Activated naive CD4-positive, alpha-beta T cell treated with anti-CD3 and anti-CD28 coated beads for 36 hours (primary cell): ENCODE measurements around the gene KIR3DL2. TPM values are rescaled to one million over a fixed set of nuclear protein-coding genes. Genes with fewer than 3 reads are reported as not detected.
"Not testable (repeated sequence)": the region's sequence is repeated elsewhere in the genome, so short reads cannot be mapped to it uniquely, and the experiment has no call there.

Source experiments
- CTCF ChIA-PET: fragments of 350-600 bp; sonication (Branson Sonifier 250); formaldehyde crosslinking; loops from one replicate; lab custom pipeline; 2021; ENCODE audit warnings: antibody characterized with exemption; lab: Charles Lee
- DNase-seq: peaks from one replicate; pipeline ENCODE4 v3.0.0-alpha.2; 2020
- H3K27ac Mint-ChIP-seq: one replicate; pipeline ENCODE4 v1.8.0; 2021; ENCODE audit warnings: mild to moderate bottlenecking, mixed read lengths
- H3K27me3 Mint-ChIP-seq: one replicate; pipeline ENCODE4 v1.8.0; 2021; ENCODE audit warnings: low read depth, mixed read lengths
- H3K36me3 Mint-ChIP-seq: one replicate; pipeline ENCODE4 v1.8.0; 2021; ENCODE audit warnings: low read depth, mixed read lengths
- H3K4me1 Mint-ChIP-seq: one replicate; pipeline ENCODE4 v1.8.0; 2021; ENCODE audit warnings: low read depth, mixed read lengths
- H3K4me3 Mint-ChIP-seq: one replicate; pipeline ENCODE4 v1.8.0; 2021; ENCODE audit warnings: mild to moderate bottlenecking, moderate library complexity, mixed read lengths
- H3K9me3 Mint-ChIP-seq: one replicate; pipeline ENCODE4 v1.8.0; 2021; ENCODE audit warnings: mixed read lengths
- intact Hi-C: fragments of 100-400 bp; cut with micrococcal nuclease; formaldehyde crosslinking; loops from one replicate; pipeline ENCODE4 v1.15.1; 2023
- total RNA-seq, 2 experiments: library from RNA; stranded (reverse); gene quantifications; one replicate each; pipeline ENCODE4 v1.2.3, GENCODE V29; 2021

Gene KIR3DL2
- total RNA-seq, 2 experiments from 2014 or later: 0.17 TPM; not detected in 1

DNA sequence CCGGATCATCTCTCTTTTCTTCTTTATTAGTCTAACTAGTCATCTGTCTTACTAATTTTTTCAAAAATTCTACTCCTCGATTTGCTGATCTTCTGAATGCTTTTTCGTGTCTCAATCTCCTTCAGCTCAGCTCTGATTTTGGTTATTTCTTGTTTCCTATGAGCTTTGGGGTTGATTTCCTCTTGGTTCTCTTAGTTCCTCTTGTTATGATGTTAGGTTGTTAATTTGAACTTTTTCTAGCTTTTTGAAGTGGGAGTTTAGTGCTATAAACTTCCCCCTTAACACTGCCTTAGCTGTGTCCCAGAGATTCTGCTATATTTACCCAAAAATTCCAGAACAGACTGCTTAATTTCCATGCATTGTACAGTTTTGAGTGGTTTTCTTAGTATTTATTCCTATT is 27.2 kb downstream of the KIR3DL2 start:
- peaks cover 11% of the 10 kb centered on the region for H3K27me3 Mint-ChIP-seq
- intact Hi-C loops: no loop called here
- H3K9me3 Mint-ChIP-seq: no peaks in the 10 kb centered on the region
- H3K27ac Mint-ChIP-seq: no peak overlapping the region
- CTCF ChIA-PET: no interaction called here
- H3K4me1 Mint-ChIP-seq: no peaks in the 10 kb centered on the region
- no peak for DNase-seq
- no peak overlapping the region for H3K4me3 Mint-ChIP-seq
- H3K36me3 Mint-ChIP-seq: no peaks in the 10 kb centered on the region

DNA sequence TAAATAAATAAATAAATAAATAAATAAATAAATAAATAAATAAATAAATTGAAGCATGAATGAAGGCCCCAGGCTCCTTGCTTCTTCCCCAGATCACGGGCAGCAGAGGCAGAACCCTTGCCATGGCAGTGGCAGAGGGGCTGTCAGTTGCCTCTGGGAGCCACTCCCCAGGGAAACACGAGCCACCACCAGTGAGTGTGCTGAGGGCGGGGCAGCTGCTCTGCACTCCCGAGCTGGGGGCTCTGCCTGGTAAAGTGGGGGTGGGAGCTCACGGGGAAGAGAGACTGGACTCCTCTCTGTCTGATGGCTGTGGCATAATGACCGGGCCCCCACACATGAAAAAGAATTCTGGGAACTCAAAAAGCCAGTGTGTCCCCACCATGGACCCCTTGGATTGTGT is 31.6 kb downstream of the KIR3DL2 start:
- H3K36me3 Mint-ChIP-seq: no peaks in the 10 kb centered on the region
- no peaks in the 10 kb centered on the region for H3K9me3 Mint-ChIP-seq
- no peak overlapping the region for H3K27ac Mint-ChIP-seq
- no peak for DNase-seq
- no peak overlapping the region for H3K4me3 Mint-ChIP-seq
- intact Hi-C loops: loop anchor here (5.0 kb wide), 1 partner anchor 280 kb away; no protein-coding TSS in a partner anchor
- no peaks in the 10 kb centered on the region for H3K4me1 Mint-ChIP-seq
- H3K27me3 Mint-ChIP-seq: peaks cover 15% of the 10 kb centered on the region
- CTCF ChIA-PET: interaction anchor here (0.5 to 1.1 kb wide), 3 partner anchors 38 to 256 kb away, joined by 4 to 6 read pairs (median 5); no protein-coding TSS in a partner anchor

DNA sequence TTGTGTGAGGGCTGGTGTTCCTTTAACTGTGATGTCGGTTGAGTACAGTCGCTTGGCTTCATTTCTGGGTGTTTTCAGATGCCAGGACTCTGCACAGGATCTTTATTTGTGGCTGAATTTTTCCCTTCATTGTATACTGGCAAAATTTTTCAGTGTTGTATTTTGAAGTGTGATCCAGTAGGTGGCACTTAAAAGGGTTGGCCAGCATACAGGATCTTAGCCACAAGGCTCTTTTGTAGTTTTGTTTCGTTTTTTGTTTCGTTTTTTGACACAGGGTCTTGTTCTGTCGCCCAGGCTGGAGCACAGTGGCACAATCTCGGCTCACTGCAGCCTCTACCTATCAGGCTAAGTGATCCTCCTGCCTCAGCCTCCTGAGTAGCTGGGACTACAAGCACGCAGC is 32.5 kb downstream of the KIR3DL2 start:
- peaks cover 15% of the 10 kb centered on the region for H3K27me3 Mint-ChIP-seq
- H3K27ac Mint-ChIP-seq: no peak overlapping the region
- CTCF ChIA-PET: no interaction called here
- no peaks in the 10 kb centered on the region for H3K36me3 Mint-ChIP-seq
- H3K4me3 Mint-ChIP-seq: no peak overlapping the region
- DNase-seq: no peak
- H3K9me3 Mint-ChIP-seq: no peaks in the 10 kb centered on the region
- H3K4me1 Mint-ChIP-seq: no peaks in the 10 kb centered on the region
- intact Hi-C loops: loop anchor here (5.0 kb wide), 1 partner anchor 280 kb away; no protein-coding TSS in a partner anchor

DNA sequence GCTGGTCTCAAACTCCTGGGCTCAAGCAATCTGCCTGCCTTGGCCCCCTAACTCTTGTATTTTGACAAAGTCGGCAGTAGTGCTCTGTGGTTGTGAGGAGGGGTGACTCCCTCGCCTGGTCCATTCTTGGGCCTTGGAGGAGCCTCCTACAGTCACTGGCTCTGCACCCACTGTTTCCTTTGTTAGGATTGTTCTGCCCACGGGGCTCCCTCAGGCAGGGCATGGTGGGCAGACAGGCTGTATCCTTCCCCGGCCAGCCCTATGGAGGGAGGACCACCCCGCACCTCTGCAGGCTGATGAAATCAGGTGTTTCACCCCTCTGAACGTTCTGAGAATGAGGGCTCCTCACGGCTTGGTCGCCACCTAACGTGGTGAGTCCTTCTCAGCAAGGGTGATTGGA is 33.0 kb downstream of the KIR3DL2 start:
- no peaks in the 10 kb centered on the region for H3K4me1 Mint-ChIP-seq
- H3K36me3 Mint-ChIP-seq: no peaks in the 10 kb centered on the region
- no peak overlapping the region for H3K4me3 Mint-ChIP-seq
- H3K27ac Mint-ChIP-seq: no peak overlapping the region
- no peaks in the 10 kb centered on the region for H3K9me3 Mint-ChIP-seq
- intact Hi-C loops: loop anchor here (5.0 kb wide), 1 partner anchor 279 kb away; no protein-coding TSS in a partner anchor
- CTCF ChIA-PET: no interaction called here
- peaks cover 15% of the 10 kb centered on the region for H3K27me3 Mint-ChIP-seq
- no peak for DNase-seq

DNA sequence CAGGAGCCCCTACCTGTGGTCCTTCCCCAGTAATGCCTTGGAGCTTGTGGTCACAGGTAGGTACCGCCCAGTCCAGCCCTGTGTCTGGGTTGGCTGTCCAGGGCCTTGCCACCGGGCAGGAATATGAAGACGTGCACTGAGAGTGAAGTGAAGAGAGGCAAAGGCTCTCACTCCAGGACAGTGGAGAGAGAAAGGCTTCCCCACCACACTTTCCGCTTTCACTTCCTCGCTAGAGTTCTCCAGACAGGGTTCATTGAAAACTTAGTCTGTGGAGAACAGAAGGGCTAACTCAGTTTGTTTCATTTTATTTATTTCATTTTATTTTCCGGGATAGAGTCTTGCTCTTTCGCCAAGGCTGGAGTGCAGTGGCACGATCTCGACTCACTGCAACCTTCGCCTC is 38.0 kb downstream of the KIR3DL2 start:
- Mint-ChIP-seq H3K36me3 (no peaks in the 10 kb centered on the region), H3K27ac (no peak overlapping the region), H3K4me1 (no peaks in the 10 kb centered on the region), H3K9me3 (no peaks in the 10 kb centered on the region), H3K4me3 (no peak overlapping the region), H3K27me3 (peaks cover 4% of the 10 kb centered on the region)
- CTCF ChIA-PET: no interaction called here
- intact Hi-C loops: no loop called here
- no peak for DNase-seq

DNA sequence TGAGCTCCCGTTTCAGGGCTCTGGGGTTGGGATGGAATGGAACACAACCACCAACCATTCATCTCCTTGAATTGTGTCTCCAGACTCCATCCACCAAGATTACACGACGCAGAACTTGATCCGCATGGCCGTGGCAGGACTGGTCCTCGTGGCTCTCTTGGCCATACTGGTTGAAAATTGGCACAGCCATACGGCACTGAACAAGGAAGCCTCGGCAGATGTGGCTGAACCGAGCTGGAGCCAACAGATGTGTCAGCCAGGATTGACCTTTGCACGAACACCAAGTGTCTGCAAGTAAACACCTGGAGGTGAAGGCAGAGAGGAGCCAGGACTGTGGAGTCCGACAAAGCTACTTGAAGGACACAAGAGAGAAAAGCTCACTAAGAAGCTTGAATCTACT is 39.3 kb downstream of the KIR3DL2 start:
- H3K4me1 Mint-ChIP-seq: no peaks in the 10 kb centered on the region
- intact Hi-C loops: no loop called here

DNA sequence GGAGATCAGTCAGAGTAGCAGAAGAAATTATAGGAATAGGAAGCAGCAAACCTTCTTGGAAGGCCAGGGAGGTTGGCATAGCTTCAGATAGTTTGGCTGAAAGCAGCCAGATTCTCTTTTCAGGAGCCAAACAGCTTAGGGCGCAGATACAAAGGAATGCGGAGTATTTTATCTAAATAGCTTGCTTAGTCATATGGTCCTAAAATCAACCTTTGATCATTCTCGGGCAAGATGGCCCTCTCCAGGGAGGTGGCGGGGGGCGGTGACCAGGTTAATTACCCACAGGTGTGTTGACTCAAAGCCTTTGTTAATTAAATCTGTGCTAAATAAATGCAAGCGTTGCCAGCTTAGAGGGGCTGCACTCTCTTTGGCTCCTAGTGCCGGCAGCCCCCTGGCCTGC is 43.2 kb downstream of the KIR3DL2 start:
- no peaks in the 10 kb centered on the region for H3K9me3 Mint-ChIP-seq
- no peaks in the 10 kb centered on the region for H3K36me3 Mint-ChIP-seq
- H3K4me1 Mint-ChIP-seq: no peaks in the 10 kb centered on the region
- CTCF ChIA-PET: no interaction called here
- intact Hi-C loops: no loop called here
- H3K27ac Mint-ChIP-seq: no peak overlapping the region
- no peak overlapping the region for H3K4me3 Mint-ChIP-seq
- peaks cover 2% of the 10 kb centered on the region for H3K27me3 Mint-ChIP-seq
- DNase-seq: no peak

More for the DNA sequence above, 39.3 kb downstream of the KIR3DL2 start:
- H3K9me3 Mint-ChIP-seq: no peaks in the 10 kb centered on the region
- no peak overlapping the region for H3K27ac Mint-ChIP-seq
- peaks cover 4% of the 10 kb centered on the region for H3K27me3 Mint-ChIP-seq
- CTCF ChIA-PET: no interaction called here
- DNase-seq: no peak
- H3K36me3 Mint-ChIP-seq: no peaks in the 10 kb centered on the region
- no peak overlapping the region for H3K4me3 Mint-ChIP-seq

DNA sequence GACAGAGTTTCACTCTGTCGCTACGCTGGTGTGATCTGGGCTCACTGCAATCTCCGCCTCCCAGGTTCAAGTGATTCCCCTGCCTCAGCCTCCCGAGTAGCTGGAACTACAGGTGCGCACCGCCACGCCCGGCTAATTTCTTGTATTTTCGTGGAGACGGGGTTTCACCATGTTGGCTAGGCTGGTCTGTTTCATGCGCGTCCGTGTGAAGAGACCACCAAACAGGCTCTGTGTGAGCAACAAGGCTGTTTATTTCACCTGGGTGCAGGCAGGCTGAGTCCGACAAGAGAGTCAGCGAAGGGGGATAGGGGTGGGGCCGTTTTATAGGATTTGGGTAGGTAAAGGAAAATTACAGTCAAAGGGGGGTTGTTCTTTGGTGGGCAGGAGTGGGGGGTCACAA is 43.9 kb downstream of the KIR3DL2 start:
- DNase-seq, H3K36me3 Mint-ChIP-seq, H3K9me3 Mint-ChIP-seq, H3K27me3 Mint-ChIP-seq, H3K4me1 Mint-ChIP-seq, H3K4me3 Mint-ChIP-seq, intact Hi-C loops, CTCF ChIA-PET, H3K27ac Mint-ChIP-seq: not testable (repeated sequence)

DNA sequence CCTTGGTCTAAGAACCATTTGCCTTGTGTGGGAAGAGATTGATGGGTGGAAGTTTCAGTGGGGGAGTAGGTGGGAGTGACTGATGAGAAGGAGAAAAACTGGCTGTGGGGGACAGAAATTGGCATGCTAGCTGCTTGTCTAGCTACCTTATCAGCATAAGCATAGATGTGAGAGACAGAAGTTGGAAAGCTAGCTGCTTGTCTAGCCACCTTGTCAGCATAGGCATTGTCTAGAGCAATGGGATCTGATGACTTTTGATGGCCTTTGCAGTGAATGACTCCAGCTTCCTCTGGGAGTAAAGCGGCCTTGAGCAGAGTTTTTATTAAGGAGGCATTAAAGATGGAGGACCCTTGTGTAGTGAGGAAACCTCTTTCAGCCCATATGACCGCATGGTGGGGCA is 45.8 kb downstream of the KIR3DL2 start:
- Mint-ChIP-seq H3K27ac (no peak overlapping the region), H3K9me3 (no peaks in the 10 kb centered on the region), H3K27me3 (peaks cover 9% of the 10 kb centered on the region), H3K36me3 (no peaks in the 10 kb centered on the region), H3K4me3 (no peak overlapping the region), H3K4me1 (no peaks in the 10 kb centered on the region)
- CTCF ChIA-PET: no interaction called here
- no peak for DNase-seq
- intact Hi-C loops: no loop called here

DNA sequence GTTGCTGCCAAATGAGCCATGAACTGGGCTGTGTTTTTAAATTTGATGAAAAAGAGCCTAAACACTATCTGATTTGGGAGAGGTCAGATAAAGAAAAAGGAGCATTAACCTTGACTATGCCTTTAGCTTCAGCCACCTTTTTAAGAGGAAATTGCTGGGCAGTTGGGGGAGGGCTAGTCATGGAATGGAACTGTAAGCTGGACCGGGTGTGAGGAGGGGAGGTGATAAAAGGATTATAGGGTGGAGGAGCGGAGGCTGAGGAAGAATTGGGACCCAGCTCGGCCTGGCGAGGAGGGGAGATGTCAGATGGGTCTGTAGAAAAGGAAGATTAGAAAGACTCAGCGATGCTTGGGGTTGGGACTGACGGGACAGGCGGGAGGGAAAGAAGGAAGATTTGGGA is 48.4 kb downstream of the KIR3DL2 start:
- CTCF ChIA-PET, H3K4me1 Mint-ChIP-seq, intact Hi-C loops, H3K27ac Mint-ChIP-seq, H3K36me3 Mint-ChIP-seq, DNase-seq, H3K27me3 Mint-ChIP-seq, H3K9me3 Mint-ChIP-seq, H3K4me3 Mint-ChIP-seq: not testable (repeated sequence)

DNA sequence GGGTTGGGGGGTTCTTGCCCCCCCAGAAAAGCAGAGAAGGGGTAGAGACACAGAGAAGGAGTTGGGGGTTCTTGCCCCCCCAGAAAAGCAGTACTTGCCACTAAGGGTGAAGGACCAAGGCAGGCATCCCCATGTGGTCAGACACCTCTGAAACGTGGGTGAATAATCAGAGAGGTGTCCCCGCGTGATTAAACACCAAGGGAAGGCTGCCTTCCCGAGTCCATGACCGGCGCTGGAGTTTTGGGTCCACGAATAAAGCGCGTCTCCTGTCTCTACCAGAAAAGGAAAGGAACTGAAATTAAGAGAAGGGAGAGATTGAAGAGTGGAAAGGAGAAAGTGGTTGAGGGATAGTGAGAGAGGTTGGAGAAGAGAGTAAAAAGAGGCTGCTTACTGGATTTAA is 49.4 kb downstream of the KIR3DL2 start:
- H3K4me1 Mint-ChIP-seq, H3K27me3 Mint-ChIP-seq, H3K36me3 Mint-ChIP-seq, H3K9me3 Mint-ChIP-seq, H3K4me3 Mint-ChIP-seq, CTCF ChIA-PET, H3K27ac Mint-ChIP-seq, DNase-seq, intact Hi-C loops: not testable (repeated sequence)

DNA sequence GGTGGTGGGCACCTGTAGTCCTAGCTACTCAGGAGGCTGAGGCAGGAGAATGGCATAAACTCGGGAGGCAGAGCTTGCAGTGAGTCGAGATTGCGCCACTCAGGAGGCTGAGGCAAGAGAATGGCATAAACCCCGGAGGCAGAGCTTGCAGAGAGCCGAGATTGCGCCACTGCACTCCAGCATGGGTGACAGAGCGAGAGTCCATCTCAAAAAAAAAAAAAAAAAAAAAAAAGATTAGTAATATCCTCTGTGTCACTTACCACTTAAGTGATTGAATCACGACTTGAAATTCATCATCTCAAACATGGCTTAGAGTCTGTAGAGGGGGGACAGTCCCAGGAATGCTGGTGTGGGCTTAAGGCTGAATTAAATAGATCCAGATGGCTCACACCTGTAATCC is 50.9 kb downstream of the KIR3DL2 start:
- H3K27me3 Mint-ChIP-seq: peaks cover 13% of the 10 kb centered on the region
- H3K27ac Mint-ChIP-seq, H3K4me1 Mint-ChIP-seq, DNase-seq, CTCF ChIA-PET, H3K4me3 Mint-ChIP-seq, H3K36me3 Mint-ChIP-seq, intact Hi-C loops, H3K9me3 Mint-ChIP-seq: not testable (repeated sequence)

DNA sequence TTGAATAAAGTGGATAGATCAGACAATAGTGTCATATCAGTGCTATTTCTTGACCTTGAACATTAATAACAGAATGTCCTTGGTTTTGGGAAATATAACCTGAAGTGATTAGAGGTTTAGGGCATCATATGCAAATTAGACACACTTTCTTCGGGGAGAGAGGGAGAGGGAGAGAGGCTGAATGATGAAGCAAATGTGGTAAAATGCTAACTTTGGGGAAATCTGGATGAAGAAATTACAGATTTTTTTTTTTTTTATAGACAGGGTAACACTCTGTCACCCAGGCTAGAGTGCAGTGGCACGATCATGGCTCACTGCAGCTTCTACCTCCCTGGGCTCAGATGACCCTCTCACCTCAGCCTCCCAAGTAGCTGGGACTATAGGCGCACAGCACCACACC is 51.8 kb downstream of the KIR3DL2 start:
- Mint-ChIP-seq H3K4me3 (no peak overlapping the region), H3K27me3 (peaks cover 16% of the 10 kb centered on the region), H3K36me3 (no peaks in the 10 kb centered on the region), H3K9me3 (no peaks in the 10 kb centered on the region), H3K27ac (no peak overlapping the region), H3K4me1 (no peaks in the 10 kb centered on the region)
- no peak for DNase-seq
- CTCF ChIA-PET: no interaction called here
- intact Hi-C loops: no loop called here

DNA sequence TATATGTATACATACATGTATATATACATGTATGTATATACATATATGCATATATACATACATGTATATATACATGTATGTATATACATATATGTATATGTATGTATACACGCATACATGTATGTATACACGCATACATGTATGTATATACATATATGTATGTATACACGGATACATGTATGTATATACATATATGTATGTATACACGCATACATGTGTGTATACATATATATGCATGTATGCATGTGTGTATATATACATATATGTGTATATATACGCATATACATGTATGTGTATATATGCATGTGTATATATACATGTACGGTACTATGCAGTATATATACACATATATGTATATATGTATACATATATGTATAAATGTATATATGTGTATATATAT is 53.1 kb downstream of the KIR3DL2 start:
- intact Hi-C loops: no loop called here
- Mint-ChIP-seq H3K27me3 (peaks cover 16% of the 10 kb centered on the region), H3K4me3 (no peak overlapping the region), H3K36me3 (no peaks in the 10 kb centered on the region), H3K27ac (no peak overlapping the region), H3K9me3 (no peaks in the 10 kb centered on the region), H3K4me1 (no peaks in the 10 kb centered on the region)
- no peak for DNase-seq
- CTCF ChIA-PET: no interaction called here
